ENCODE results near the gene IGSF21.
"Not testable (repeated sequence)": the region's sequence is repeated elsewhere in the genome, so short reads cannot be mapped to it uniquely, and the experiment has no call there.

The IGSF21 gene

DNA sequence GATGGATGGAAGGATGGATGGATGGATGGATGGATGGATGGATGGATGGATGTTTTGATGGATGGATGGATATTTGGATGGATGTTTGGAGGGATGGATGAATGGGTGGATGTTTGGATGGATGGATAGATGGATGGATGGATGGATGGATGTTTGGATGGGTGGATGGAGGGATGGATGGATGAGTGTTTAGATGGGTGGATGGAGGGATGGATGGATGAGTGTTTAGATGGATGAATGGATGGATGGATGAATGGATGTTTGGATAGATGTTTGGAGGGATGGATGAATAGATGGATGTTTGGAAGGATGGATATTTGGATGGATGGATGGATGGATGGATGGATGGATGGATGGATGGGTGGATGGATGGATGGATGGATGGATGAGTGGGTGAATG is 264.9 kb downstream of the IGSF21 start:
- H3K9me3 ChIP-seq (replicated peaks; ENCODE audit: low read length), result peaks cover 19% of the 10 kb centered on the region

DNA sequence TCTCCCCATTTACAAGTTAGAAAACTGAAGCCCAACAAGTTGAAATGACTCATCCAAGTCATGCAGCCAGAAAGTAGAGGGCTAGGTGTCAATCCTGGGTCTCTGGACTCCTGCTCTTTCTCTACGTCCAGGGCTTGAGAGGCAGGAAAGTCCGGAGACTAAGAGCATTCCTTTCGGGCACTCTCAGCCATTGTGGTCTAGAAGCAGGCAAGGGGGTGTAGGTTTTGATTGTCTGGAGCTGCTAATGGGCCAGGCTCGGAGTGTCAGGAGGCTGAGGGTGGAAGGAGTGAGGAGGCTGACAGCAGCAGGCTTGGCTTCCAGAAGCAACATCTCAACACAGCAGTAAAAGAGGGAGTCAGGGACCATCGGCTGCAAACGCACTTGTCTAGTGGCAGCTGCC is 265.6 kb downstream of the IGSF21 start:
- Histone ChIP-seq H3K4me2 (ENCODE audit: low read length) (no peak overlapping the region), H3K36me3 (ENCODE audit: insufficient read depth, low read length) (no peaks in the 10 kb centered on the region), H3K9me3 (replicated peaks; ENCODE audit: low read length) (peaks cover 24% of the 10 kb centered on the region), H3K27me3 (ENCODE audit: control insufficient read depth, insufficient read depth, low read length) (no peaks in the 10 kb centered on the region), H3K4me1 (ENCODE audit: control insufficient read depth, insufficient read depth, low read length) (no peaks in the 10 kb centered on the region), H3K4me3 (ENCODE audit: low read length) (no peak overlapping the region), H3K9ac (ENCODE audit: low read depth, low read length) (no peak overlapping the region)

More for the DNA sequence above, 264.9 kb downstream of the IGSF21 start:
- H3K36me3 ChIP-seq (ENCODE audit: insufficient read depth, low read length); H3K4me2 ChIP-seq (ENCODE audit: low read length); H3K4me3 ChIP-seq (ENCODE audit: low read length); H3K27me3 ChIP-seq (ENCODE audit: control insufficient read depth, insufficient read depth, low read length); H3K4me1 ChIP-seq (ENCODE audit: control insufficient read depth, insufficient read depth, low read length); H3K9ac ChIP-seq (ENCODE audit: low read depth, low read length): not testable (repeated sequence)

DNA sequence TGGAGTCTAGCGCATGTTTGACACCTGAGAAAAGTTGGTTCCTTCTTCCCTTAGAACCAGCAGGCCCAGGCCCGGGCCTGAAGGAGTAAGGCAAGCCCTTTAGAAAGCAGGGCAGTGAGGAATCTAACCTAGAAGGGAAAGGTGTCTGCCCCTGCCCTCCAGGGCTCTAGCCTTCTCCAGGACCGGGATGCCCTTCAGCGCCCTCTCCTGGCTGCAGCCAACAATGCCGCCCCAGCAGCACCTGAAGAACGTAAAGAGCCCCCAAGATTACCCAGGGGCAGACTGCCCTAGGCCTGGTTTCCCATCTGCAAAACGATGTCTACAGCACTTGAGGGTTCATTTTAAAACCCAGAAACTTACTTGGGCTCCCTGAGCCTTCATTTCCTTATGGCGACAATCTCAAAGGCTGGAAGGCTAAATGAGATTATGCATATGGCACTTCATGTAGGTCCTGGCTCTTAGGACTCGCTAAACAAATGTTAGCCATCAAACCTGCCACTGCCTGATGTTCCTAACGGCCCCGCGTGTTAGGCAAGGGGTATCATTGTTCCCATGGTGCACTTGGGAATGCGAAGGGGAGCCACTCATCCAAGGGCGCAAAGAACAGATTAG is 266.4 kb downstream of the IGSF21 start:
- no peak overlapping the region for H3K9ac ChIP-seq (ENCODE audit: low read depth, low read length)
- no peaks in the 10 kb centered on the region for H3K36me3 ChIP-seq (ENCODE audit: insufficient read depth, low read length)
- H3K9me3 ChIP-seq (replicated peaks; ENCODE audit: low read length), result peaks cover 24% of the 10 kb centered on the region
- no peaks in the 10 kb centered on the region for H3K27me3 ChIP-seq (ENCODE audit: control insufficient read depth, insufficient read depth, low read length)
- H3K4me1 ChIP-seq (ENCODE audit: control insufficient read depth, insufficient read depth, low read length), result no peaks in the 10 kb centered on the region
- H3K4me2 ChIP-seq (ENCODE audit: low read length), result no peak overlapping the region
- no peak overlapping the region for H3K4me3 ChIP-seq (ENCODE audit: low read length)

DNA sequence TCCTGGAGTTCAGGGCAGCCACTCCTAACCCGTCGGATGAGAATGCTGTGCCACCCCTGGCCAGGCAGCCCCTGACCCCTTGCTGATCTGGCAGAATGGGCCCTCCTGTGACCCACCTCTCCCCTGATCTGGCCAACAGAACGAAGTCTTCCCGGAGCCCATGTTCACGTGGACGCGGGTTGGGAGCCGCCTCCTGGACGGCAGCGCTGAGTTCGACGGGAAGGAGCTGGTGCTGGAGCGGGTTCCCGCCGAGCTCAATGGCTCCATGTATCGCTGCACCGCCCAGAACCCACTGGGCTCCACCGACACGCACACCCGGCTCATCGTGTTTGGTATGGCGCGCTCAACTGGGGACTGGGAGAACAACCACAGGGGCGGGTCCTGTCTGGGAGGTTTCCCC is 269.1 kb downstream of the IGSF21 start:
- Histone ChIP-seq H3K4me2 (ENCODE audit: low read length) (no peak overlapping the region), H3K9me3 (replicated peaks; ENCODE audit: low read length) (peaks cover 30% of the 10 kb centered on the region), H3K27me3 (ENCODE audit: control insufficient read depth, insufficient read depth, low read length) (no peaks in the 10 kb centered on the region), H3K4me3 (ENCODE audit: low read length) (no peak overlapping the region), H3K9ac (ENCODE audit: low read depth, low read length) (no peak overlapping the region), H3K4me1 (ENCODE audit: control insufficient read depth, insufficient read depth, low read length) (no peaks in the 10 kb centered on the region), H3K36me3 (ENCODE audit: insufficient read depth, low read length) (no peaks in the 10 kb centered on the region)

DNA sequence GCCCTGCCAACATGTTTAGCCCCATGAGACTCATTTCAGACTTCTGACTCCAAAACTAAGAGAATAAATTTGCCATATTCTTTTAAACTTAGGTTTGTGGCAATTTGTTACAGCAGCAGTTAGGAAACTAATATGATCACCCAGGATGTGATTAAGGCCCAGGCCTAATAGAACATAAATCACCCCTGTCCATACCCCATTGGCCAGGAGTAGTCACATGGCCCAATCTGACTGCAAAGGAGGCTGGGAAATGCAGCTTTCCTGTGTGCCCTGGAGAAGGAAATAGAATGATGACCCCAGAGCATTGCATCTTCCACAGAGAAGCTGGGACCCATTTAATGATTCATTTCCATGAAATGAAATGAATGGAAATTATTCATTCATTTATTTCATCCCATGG is 272.7 kb downstream of the IGSF21 start:
- no peaks in the 10 kb centered on the region for H3K36me3 ChIP-seq (ENCODE audit: insufficient read depth, low read length)
- H3K27me3 ChIP-seq (ENCODE audit: control insufficient read depth, insufficient read depth, low read length), result no peaks in the 10 kb centered on the region
- no peaks in the 10 kb centered on the region for H3K4me1 ChIP-seq (ENCODE audit: control insufficient read depth, insufficient read depth, low read length)
- no peak overlapping the region for H3K4me2 ChIP-seq (ENCODE audit: low read length)
- no peak overlapping the region for H3K4me3 ChIP-seq (ENCODE audit: low read length)
- H3K9me3 ChIP-seq (replicated peaks; ENCODE audit: low read length), result peaks cover 21% of the 10 kb centered on the region
- no peak overlapping the region for H3K9ac ChIP-seq (ENCODE audit: low read depth, low read length)

DNA sequence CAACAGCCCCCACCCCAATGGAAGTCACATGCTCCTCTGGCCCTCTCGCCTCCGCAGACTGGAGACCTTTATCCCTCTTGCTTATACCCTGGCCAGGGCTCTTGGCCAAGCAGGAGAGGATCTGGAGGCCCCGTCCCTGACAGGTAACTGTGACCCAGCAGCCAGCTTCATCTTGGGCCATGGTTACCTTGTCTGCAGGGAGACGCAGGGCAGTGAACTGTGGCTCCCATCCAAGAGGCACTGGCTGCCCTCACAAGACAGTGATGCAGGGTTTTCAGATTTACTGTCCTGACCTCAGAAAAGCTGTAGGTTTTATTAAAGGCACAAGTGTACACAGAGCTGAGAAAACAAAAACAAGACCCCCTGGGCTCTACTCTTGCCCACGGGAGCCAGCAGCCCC is 276.5 kb downstream of the IGSF21 start:
- H3K4me2 ChIP-seq (ENCODE audit: low read length), result no peak overlapping the region

DNA sequence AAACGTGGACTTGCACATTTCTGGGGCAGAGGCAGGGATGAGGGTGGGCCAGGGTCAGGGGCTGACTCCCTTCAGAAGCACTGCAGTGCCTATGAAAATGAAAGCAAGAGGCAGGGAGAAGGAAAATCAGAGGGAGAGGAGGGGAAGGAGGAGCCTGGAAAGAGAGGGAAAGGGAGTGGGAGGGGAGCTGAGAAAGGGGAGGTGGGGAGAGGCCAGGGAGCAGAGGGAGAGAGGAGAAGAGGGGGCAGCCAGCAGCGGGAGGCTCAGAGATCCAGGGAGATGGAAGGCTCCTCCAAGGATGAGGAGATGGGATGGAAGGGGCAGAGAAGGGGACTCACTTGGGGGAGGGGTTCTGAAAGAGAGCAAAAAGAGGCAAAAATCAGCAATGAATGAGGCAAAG is 276.9 kb downstream of the IGSF21 start:
- H3K27me3 ChIP-seq (ENCODE audit: control insufficient read depth, insufficient read depth, low read length), result no peaks in the 10 kb centered on the region
- H3K36me3 ChIP-seq (ENCODE audit: insufficient read depth, low read length), result no peaks in the 10 kb centered on the region
- H3K4me1 ChIP-seq (ENCODE audit: control insufficient read depth, insufficient read depth, low read length), result no peaks in the 10 kb centered on the region
- no peak overlapping the region for H3K4me2 ChIP-seq (ENCODE audit: low read length)
- H3K9ac ChIP-seq (ENCODE audit: low read depth, low read length), result no peak overlapping the region
- peaks cover 10% of the 10 kb centered on the region for H3K9me3 ChIP-seq (replicated peaks; ENCODE audit: low read length)
- no peak overlapping the region for H3K4me3 ChIP-seq (ENCODE audit: low read length)

More for the DNA sequence above, 276.5 kb downstream of the IGSF21 start:
- H3K4me3 ChIP-seq (ENCODE audit: low read length), result no peak overlapping the region
- H3K4me1 ChIP-seq (ENCODE audit: control insufficient read depth, insufficient read depth, low read length), result no peaks in the 10 kb centered on the region
- no peaks in the 10 kb centered on the region for H3K36me3 ChIP-seq (ENCODE audit: insufficient read depth, low read length)
- H3K9me3 ChIP-seq (replicated peaks; ENCODE audit: low read length), result peaks cover 14% of the 10 kb centered on the region
- H3K9ac ChIP-seq (ENCODE audit: low read depth, low read length), result no peak overlapping the region
- H3K27me3 ChIP-seq (ENCODE audit: control insufficient read depth, insufficient read depth, low read length), result no peaks in the 10 kb centered on the region

DNA sequence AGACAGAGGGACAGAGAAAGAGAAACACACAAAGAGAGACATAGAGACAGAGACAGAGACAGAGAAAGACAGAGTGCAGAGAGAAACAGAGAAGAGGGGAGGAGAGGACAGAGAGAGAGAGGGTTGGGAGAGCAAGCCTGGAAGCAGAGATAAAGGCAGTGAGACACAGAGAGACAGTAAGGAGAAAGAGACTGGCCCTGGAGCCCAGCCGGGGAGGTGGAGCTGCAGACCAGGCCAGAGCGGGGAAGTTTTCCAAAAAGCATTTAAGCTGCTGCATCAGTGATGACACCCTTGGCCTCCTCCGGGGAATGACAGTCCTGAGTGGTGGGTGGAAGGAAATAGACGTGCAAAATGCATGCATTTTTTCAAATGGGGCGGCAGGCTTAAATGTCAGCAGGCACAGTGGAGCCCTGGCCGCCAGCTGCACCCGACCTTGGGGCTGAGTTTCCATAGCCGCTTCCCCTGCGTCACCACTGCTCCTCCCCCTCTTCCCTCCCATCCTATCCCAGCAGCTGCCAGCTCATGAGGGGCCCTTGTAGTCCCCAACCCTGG is 277.7 kb downstream of the IGSF21 start:
- no peaks in the 10 kb centered on the region for H3K27me3 ChIP-seq (ENCODE audit: control insufficient read depth, insufficient read depth, low read length)
- H3K4me1 ChIP-seq (ENCODE audit: control insufficient read depth, insufficient read depth, low read length), result no peaks in the 10 kb centered on the region
- no peak overlapping the region for H3K4me2 ChIP-seq (ENCODE audit: low read length)
- no peaks in the 10 kb centered on the region for H3K36me3 ChIP-seq (ENCODE audit: insufficient read depth, low read length)
- no peak overlapping the region for H3K4me3 ChIP-seq (ENCODE audit: low read length)
- peaks cover 8% of the 10 kb centered on the region for H3K9me3 ChIP-seq (replicated peaks; ENCODE audit: low read length)
- no peak overlapping the region for H3K9ac ChIP-seq (ENCODE audit: low read depth, low read length)

DNA sequence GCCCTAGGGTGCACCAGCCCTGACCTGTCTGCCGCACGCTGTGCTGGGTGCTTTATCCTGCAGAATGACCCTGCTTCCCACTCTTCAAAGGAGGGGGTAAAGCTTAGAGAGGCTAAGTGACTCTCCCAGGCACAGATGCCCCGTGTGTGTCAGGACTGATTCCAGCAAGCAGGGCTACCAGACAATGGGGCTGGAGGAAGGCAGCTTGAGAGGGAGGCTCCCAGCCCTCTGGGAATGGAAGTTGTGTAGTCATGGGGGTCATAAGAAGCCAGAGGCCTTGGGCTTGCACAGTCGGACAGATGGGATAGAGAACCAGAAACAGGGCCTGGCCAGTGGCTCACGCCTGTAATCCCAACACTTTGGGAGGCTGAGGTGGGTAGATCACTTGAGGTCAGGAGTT is 279.0 kb downstream of the IGSF21 start:
- Histone ChIP-seq H3K4me3 (ENCODE audit: low read length) (no peak overlapping the region), H3K9ac (ENCODE audit: low read depth, low read length) (no peak overlapping the region), H3K9me3 (replicated peaks; ENCODE audit: low read length) (peaks cover 8% of the 10 kb centered on the region), H3K36me3 (ENCODE audit: insufficient read depth, low read length) (no peaks in the 10 kb centered on the region), H3K4me2 (ENCODE audit: low read length) (no peak overlapping the region), H3K27me3 (ENCODE audit: control insufficient read depth, insufficient read depth, low read length) (no peaks in the 10 kb centered on the region), H3K4me1 (ENCODE audit: control insufficient read depth, insufficient read depth, low read length) (no peaks in the 10 kb centered on the region)

DNA sequence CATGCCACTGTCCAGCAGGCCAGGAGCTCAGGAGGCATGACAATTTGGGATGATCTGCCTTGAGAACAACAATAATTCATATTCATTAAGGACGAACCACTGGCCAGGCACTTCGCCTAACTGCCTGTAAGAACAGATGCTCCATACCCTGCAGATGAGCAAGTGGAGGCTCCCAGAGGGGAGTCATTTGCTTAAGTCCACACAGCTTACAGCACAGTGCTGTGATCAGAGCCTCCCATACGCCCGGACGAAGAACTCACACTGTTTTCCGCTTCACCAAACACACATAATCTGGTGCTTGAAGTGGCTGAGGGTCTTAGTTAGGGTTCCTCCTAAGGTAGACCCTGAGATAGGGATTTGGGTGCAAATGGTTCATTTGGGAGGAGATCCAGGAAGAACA is 279.7 kb downstream of the IGSF21 start:
- Histone ChIP-seq H3K4me3 (ENCODE audit: low read length) (no peak overlapping the region), H3K27me3 (ENCODE audit: control insufficient read depth, insufficient read depth, low read length) (no peaks in the 10 kb centered on the region), H3K9me3 (replicated peaks; ENCODE audit: low read length) (peaks cover 4% of the 10 kb centered on the region), H3K36me3 (ENCODE audit: insufficient read depth, low read length) (no peaks in the 10 kb centered on the region), H3K4me1 (ENCODE audit: control insufficient read depth, insufficient read depth, low read length) (no peaks in the 10 kb centered on the region), H3K4me2 (ENCODE audit: low read length) (no peak overlapping the region), H3K9ac (ENCODE audit: low read depth, low read length) (no peak overlapping the region)

DNA sequence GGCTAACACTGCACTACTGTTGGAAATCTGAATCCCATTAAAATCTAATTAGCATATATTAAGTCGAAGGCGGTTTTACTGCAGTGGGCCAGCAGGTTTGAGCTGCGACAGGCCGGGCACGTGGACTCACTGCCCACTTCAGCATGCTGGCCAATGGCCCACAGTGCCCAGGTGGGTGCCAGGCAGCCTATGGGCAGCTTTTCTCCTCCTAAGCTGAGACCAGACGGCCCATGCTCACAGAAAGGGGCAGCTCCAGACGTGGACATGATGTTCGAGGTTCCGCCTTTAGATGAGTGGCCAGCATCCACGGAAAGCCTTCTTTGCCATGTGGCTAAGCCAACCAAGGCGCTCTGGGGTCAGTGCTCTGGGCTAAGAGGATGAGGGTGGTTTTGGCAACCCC is 283.4 kb downstream of the IGSF21 start:
- no peak overlapping the region for H3K9ac ChIP-seq (ENCODE audit: low read depth, low read length)
- no peak overlapping the region for H3K4me2 ChIP-seq (ENCODE audit: low read length)
- peaks cover 5% of the 10 kb centered on the region for H3K9me3 ChIP-seq (replicated peaks; ENCODE audit: low read length)
- no peaks in the 10 kb centered on the region for H3K4me1 ChIP-seq (ENCODE audit: control insufficient read depth, insufficient read depth, low read length)
- H3K36me3 ChIP-seq (ENCODE audit: insufficient read depth, low read length), result no peaks in the 10 kb centered on the region
- H3K4me3 ChIP-seq (ENCODE audit: low read length), result no peak overlapping the region
- H3K27me3 ChIP-seq (ENCODE audit: control insufficient read depth, insufficient read depth, low read length), result no peaks in the 10 kb centered on the region

DNA sequence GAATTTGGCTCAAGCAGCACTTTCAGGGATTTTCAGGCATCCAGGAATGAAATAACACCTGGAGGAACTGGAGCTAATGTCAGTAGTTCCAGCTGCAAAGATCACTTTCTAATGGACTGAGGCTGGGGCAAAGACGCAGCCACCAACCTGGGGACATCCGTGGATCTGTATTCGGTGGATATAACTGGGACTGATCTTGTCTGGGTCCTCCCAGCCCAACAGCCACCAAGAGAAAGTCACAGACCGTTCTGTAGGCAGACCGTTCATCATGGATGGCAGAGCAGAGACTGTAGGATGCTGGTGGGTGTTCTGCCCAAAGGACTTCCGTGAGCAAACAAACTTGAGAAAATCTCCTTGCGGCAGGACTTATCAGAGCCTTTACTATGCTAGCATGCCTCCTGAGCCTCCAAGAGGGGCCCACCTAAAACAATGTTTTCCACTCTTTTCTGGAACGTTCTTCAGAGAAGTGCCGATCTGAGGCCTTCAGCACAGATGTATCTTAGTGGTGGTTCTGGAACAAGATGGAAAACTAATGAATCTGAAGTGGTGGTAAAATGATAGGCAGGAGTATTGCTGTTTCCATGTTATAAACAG is 287.1 kb downstream of the IGSF21 start:
- Histone ChIP-seq H3K4me3 (ENCODE audit: low read length) (no peak overlapping the region), H3K9me3 (replicated peaks; ENCODE audit: low read length) (peaks cover 11% of the 10 kb centered on the region), H3K4me1 (ENCODE audit: control insufficient read depth, insufficient read depth, low read length) (no peaks in the 10 kb centered on the region), H3K27me3 (ENCODE audit: control insufficient read depth, insufficient read depth, low read length) (no peaks in the 10 kb centered on the region), H3K4me2 (ENCODE audit: low read length) (no peak overlapping the region), H3K36me3 (ENCODE audit: insufficient read depth, low read length) (no peaks in the 10 kb centered on the region), H3K9ac (ENCODE audit: low read depth, low read length) (no peak overlapping the region)

Measured in skeletal muscle satellite cell (primary cell).